ENCODE results near the gene KRTAP5-3. TPM values are rescaled to one million over a fixed set of nuclear protein-coding genes. Genes with fewer than 3 reads are reported as not detected.

The KRTAP5-3 gene
- total RNA-seq, 1 experiment from 2014 or later = not detected

- H4K8ac ChIP-seq (replicated peaks; ENCODE audit: insufficient read length, low read depth, low read length) = no peak overlapping the region
- H3K9me3 ChIP-seq (ENCODE audit: control insufficient read depth, low read depth, low read length) = no peaks in the 10 kb centered on the region
- no peak overlapping the region for H3T11ph ChIP-seq (ENCODE audit: low read length)
- H4K20me1 ChIP-seq (ENCODE audit: control insufficient read depth, insufficient read depth, insufficient read length) = no peaks in the 10 kb centered on the region
- DNase-seq = no peak
- no peak overlapping the region for H2AK5ac ChIP-seq (ENCODE audit: insufficient read length, low read length)
- no peak overlapping the region for H2BK15ac ChIP-seq (ENCODE audit: low read depth, low read length)
- H3K23ac ChIP-seq (ENCODE audit: insufficient read length, low read depth, low read length) = no peak overlapping the region
- no peak overlapping the region for H3K18ac ChIP-seq (ENCODE audit: insufficient read length, low read depth, low read length)
- no peaks in the 10 kb centered on the region for H3K4me1 ChIP-seq (ENCODE audit: insufficient read depth, low read length)
- Mint-ChIP-seq H3K4me1 (peaks cover 15 to 22% of the 10 kb centered on the region in 2 experiments), H3K36me3 (ENCODE audit: insufficient read depth in 1 of 3, low read depth in 3 of 3) (peaks cover 4 to 8% (median 4%) of the 10 kb centered on the region in 3 experiments; a peak in 6 of 7 replicates), H3K9me3 (peaks cover 13 to 19% of the 10 kb centered on the region in 2 experiments), H3K4me3 (no peak overlapping the region), H3K27ac (no peak overlapping the region), H3K27me3 (ENCODE audit: low read depth) (peaks cover 42% of the 10 kb centered on the region)
- no peak overlapping the region for H2BK120ac ChIP-seq (ENCODE audit: low read depth, low read length, poor library complexity, severe bottlenecking)
- no peak overlapping the region for H3K56ac ChIP-seq (ENCODE audit: insufficient read length, low read depth, low read length)
- H3K79me2 ChIP-seq (ENCODE audit: insufficient read depth, low read length) = no peaks in the 10 kb centered on the region
- no peak for TF ChIP-seq CTCF (conservative IDR thresholded peaks at IDR 0.05)
- H3K27ac ChIP-seq (ENCODE audit: insufficient read length, low read depth, low read length) = no peak overlapping the region
- no peak overlapping the region for H2BK5ac ChIP-seq (ENCODE audit: insufficient read length, low read length)
- no peak overlapping the region for H3K4ac ChIP-seq (ENCODE audit: low read depth, low read length)
- no peak overlapping the region for H2AFZ ChIP-seq (ENCODE audit: low read length)
- no peaks in the 10 kb centered on the region for H3K27me3 ChIP-seq (ENCODE audit: insufficient read depth, low read length)
- no peak overlapping the region for H3K4me2 ChIP-seq (ENCODE audit: insufficient read depth, insufficient read length, low read length)
- no peak overlapping the region for H4K91ac ChIP-seq (ENCODE audit: insufficient read length, low read depth, low read length)
- no peak overlapping the region for H3K9ac ChIP-seq (ENCODE audit: extremely low read depth, insufficient read length, low read length)
- no peak overlapping the region for H4K5ac ChIP-seq (ENCODE audit: insufficient read length, low read depth, low read length)
- H3K23me2 ChIP-seq (ENCODE audit: insufficient read length, low read depth, low read length, poor library complexity, severe bottlenecking) = no peaks in the 10 kb centered on the region
- WGBS (ENCODE audit: extremely low coverage, insufficient read length, low lambda C conversion rate) = no CpG with 5 or more reads among the region's 7 CpGs
- no peak overlapping the region for H2BK20ac ChIP-seq (ENCODE audit: low read depth, low read length, poor library complexity, severe bottlenecking)
- H3K79me1 ChIP-seq (ENCODE audit: insufficient read depth, low read depth, low read length, poor library complexity, severe bottlenecking) = no peaks in the 10 kb centered on the region
- no peak overlapping the region for H2BK12ac ChIP-seq (ENCODE audit: insufficient read length, low read depth, low read length)
- no peak overlapping the region for H3K14ac ChIP-seq (ENCODE audit: insufficient read depth, low read length)
Measured at GRCh38 chr11:1604711-1605110, 3.6 kb downstream of the KRTAP5-3 start.
